Psoas muscle (tissue), 8 donors: ENCODE measurements around the gene NANS. TPM values are rescaled to one million over a fixed set of nuclear protein-coding genes. Genes with fewer than 3 reads are reported as not detected.
"Not testable (repeated sequence)": the region's sequence is repeated elsewhere in the genome, so short reads cannot be mapped to it uniquely, and the experiment has no call there.

Experiments used
- ATAC-seq, 4 donors: fragments of 200-7000 bp; cut with Tn5 transposase; one replicate each; pipeline ENCODE4 v1.9.1; 2020; ENCODE audit warnings: moderate library complexity in 3 of 4, mild to moderate bottlenecking in 2 of 4
- DNase-seq, 2 donors: peaks; one replicate each; pipeline ENCODE4 v3.0.0-alpha.2; 2020
- H3K27ac ChIP-seq: fragments of 200-600 bp; one replicate; pipeline ENCODE4 v1.8.0; 2022
- H3K27me3 ChIP-seq, 3 donors: fragments of 200-600 bp in 1 of 3; one replicate each; pipeline versions ENCODE4 v1.6.1 to v1.8.0; 2013 to 2022; ENCODE audit warnings: low read length in 2 of 3, mild to moderate bottlenecking in 2 of 3, moderate library complexity in 1 of 3; ENCODE audit not compliant: insufficient read depth in 3 of 3
- H3K36me3 ChIP-seq, 2 donors: fragments of 200-600 bp in 1 of 2; one replicate each; pipeline versions ENCODE4 v1.6.1 to v1.8.0; 2013 to 2022; ENCODE audit warnings: low read depth in 1 of 2, mild to moderate bottlenecking in 1 of 2, moderate library complexity in 1 of 2; ENCODE audit not compliant: insufficient read depth in 1 of 2
- H3K4me1 ChIP-seq: fragments of 200-600 bp; one replicate; pipeline ENCODE4 v1.8.0; 2022
- H3K4me3 ChIP-seq: fragments of 200-600 bp; one replicate; pipeline ENCODE4 v1.8.0; 2022; ENCODE audit warnings: mild to moderate bottlenecking
- H3K9me3 ChIP-seq: fragments of 200-600 bp; one replicate; pipeline ENCODE4 v1.8.0; 2022
- WGBS, 3 donors: extraction: QIAGEN DNeasy Blood & Tissue Kit; methylation state at CpG; one replicate each; pipeline versions ENCODE4 v1.1.6 to v1.1.7; 2013; 5-methylcytosine and 5-hydroxymethylcytosine counted together
- intact Hi-C, 2 donors: fragments of 100-400 bp; cut with DNase I; formaldehyde crosslinking; loops; one replicate each; pipeline versions ENCODE4 v1.11.0 to v1.14.2; 2022
- polyA plus RNA-seq, 3 donors: library from polyadenylated mRNA; stranded (reverse); fragments of 200-250 nt; gene quantifications; one replicate each; pipeline ENCODE4 v1.2.3, GENCODE V29; 2013
- total RNA-seq, 4 donors: library from RNA; stranded (reverse); fragmentation: NEBNext Ultra II Directional in 2 of 4; extraction: Animal tissue kit (Norgen Biotek cat#: 25700) in 2 of 4; gene quantifications; one replicate each; pipeline versions ENCODE4 v1.2.1 to v1.2.4, GENCODE V29; 2021 to 2023
- TF ChIP-seq, protein P1 (sequence below): fragments of 200-600 bp; IDR thresholded peaks from one replicate; pipeline ENCODE4 v1.8.0; 2022; ENCODE audit warnings: antibody characterized with exemption
- donor health status: healthy with polysubstance abuse.
- donor health status: DM: no; HTN: no; CAD: no; lungs with moderate emphysema.
- donor health status: Bipolar disorder and iron deficiency.
- donor health status: healthy.
- donor health status: DM: yes; HTN: yes; CAD: no.
- donor health status: DM: no; HTN: no; CAD: no.
- donor health status: DM: no; HTN: no; CAD: no.
- donor health status: DM: yes; HTN: yes; CAD: no.

The NANS gene
- total and polyA plus RNA-seq, 7 donors = 21.1 to 168 (median 33.2) TPM

DNA sequence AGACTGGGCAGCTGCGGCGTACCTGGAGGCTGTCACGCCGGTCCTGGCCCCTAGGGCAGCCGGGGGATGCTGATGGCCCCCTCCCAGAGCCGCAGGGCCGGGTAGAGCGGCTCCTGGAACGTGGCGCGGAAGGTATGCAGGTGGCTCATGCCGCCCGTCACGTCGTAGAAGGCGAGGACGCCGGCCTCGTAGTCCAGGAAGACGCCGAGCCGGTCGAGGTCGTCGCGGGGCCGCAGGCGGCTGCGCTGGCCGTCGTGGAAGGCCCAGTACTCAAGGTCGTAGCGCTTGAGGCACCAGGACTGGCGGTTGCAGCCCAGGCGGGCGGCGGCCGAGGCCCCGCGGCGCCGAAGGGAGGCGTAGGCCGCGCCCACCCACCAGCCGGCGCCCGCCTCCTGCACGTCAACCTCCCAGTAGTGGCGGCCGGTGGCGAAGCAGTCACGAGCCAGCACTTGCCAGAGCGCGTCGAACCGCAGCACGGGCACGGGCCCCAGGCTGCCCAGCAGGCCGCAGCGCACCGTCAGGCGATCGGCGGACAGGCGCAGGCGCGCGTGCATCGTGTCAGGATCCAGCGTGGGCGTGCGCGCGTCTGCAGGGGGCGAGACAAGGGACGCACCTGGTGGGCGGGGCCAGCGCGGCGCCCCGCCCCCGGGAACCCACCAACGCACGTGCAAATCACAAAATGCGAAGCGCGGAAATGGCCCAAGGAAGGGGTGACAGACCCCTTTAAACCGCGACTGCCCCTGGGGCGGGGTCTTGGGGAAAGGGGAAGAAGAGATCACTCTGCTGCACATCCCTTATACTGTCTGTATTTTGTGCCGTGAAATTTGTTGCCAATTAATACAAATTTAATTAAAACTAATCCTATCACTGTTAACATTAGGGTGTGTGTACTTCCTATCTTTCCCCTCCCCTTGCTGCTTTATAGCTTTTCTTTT, 31.2 kb downstream of the NANS start:
- H3K36me3 ChIP-seq = peaks cover 1 to 21% of the 10 kb centered on the region in 2 donors
- DNase-seq (peak; percentile 44 to 64), ATAC-seq (peak; percentile 58 to 67 (median 65))
- WGBS, 3 donors = 13 to 22% (median 16%) methylated on average over 61 to 92 of the region's 92 CpGs
- H3K4me3 ChIP-seq = peak overlapping the region; percentile 60
- peaks cover 0 to 24% (median 10%) of the 10 kb centered on the region in 3 donors for H3K27me3 ChIP-seq
- TF ChIP-seq, protein P1, sequence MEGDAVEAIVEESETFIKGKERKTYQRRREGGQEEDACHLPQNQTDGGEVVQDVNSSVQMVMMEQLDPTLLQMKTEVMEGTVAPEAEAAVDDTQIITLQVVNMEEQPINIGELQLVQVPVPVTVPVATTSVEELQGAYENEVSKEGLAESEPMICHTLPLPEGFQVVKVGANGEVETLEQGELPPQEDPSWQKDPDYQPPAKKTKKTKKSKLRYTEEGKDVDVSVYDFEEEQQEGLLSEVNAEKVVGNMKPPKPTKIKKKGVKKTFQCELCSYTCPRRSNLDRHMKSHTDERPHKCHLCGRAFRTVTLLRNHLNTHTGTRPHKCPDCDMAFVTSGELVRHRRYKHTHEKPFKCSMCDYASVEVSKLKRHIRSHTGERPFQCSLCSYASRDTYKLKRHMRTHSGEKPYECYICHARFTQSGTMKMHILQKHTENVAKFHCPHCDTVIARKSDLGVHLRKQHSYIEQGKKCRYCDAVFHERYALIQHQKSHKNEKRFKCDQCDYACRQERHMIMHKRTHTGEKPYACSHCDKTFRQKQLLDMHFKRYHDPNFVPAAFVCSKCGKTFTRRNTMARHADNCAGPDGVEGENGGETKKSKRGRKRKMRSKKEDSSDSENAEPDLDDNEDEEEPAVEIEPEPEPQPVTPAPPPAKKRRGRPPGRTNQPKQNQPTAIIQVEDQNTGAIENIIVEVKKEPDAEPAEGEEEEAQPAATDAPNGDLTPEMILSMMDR = no peak
- H3K9me3 ChIP-seq = no peaks in the 10 kb centered on the region
- H3K27ac ChIP-seq = no peak overlapping the region
- intact Hi-C loops = no loop called here
- no peaks in the 10 kb centered on the region for H3K4me1 ChIP-seq

DNA sequence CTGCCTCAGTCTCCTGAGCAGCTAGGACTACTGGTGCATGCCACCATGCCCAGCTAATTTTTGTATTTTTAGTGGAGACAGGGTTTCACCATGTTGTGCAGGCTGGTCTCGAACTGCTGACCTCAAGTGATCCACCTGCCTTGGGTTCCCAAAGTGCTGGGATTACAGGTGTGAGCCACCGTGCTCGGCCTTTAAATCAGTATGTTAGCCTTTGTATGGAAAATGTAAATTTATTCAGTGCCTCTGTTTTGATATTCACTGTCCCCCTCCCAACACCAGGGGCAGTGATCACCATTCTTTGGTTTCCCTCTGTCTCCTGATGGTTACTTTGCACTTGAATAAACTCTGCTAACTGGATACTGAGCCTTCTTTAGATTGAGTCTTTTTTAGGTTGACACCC, 34.1 kb downstream of the NANS start:
- H3K9me3 ChIP-seq, H3K27ac ChIP-seq, DNase-seq, H3K36me3 ChIP-seq, H3K4me1 ChIP-seq, intact Hi-C loops, H3K4me3 ChIP-seq, ATAC-seq: not testable (repeated sequence)
- WGBS, 3 donors = 60 to 75% (median 74%) methylated on average over 3 of the region's 3 CpGs
- peaks cover 0 to 24% (median 15%) of the 10 kb centered on the region in 3 donors for H3K27me3 ChIP-seq

DNA sequence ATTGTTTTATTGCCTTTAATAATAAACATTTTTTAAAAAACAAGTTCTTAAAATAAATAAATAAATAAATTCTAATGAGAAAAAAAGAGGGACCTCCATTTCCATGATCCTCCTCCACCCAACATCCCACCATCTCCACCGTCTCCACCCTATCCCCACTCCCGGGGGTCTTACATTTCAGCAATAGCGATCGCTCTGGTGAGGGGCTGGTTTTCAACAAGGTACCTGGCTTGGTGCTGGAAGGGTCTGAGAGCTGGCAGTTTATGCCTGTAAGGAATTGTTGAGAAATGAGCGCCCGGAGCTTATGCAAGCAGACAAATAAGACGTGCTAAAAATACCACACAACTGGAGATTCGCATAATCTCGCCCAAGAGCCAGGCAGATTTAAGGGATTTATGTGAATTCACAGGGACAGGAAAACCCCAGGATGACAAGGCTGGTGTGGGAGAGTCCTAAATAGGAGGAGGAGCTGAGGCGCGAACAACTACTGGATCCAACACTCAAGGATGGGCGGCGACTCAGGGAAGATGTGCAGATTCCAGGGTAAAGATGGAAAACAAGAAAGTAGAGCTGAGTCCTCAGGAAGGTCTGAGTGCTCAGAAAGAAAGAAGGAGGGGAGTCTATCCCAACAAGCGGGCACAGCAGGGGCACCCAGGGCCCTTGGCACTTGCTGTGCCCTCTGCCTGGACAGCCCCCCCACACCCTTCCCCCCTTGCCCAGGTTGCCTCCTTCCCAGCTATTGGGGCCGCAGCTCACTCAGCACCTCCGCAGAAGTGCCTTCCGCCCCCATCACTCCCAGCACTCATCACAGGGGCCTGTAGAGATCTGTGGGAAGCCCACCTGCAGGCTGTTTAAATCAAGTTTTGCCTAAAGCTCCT, 35.4 kb downstream of the NANS start:
- no peak overlapping the region for H3K4me3 ChIP-seq
- H3K9me3 ChIP-seq = no peaks in the 10 kb centered on the region
- WGBS, 3 donors = 50 to 54% (median 52%) methylated on average over 16 to 17 of the region's 17 CpGs
- TF ChIP-seq, protein P1 = no peak
- ATAC-seq (no peak), DNase-seq (no peak)
- intact Hi-C loops = no loop called here
- no peak overlapping the region for H3K27ac ChIP-seq
- peaks cover 0 to 24% (median 15%) of the 10 kb centered on the region in 3 donors for H3K27me3 ChIP-seq
- no peaks in the 10 kb centered on the region for H3K36me3 ChIP-seq
- H3K4me1 ChIP-seq = no peaks in the 10 kb centered on the region

DNA sequence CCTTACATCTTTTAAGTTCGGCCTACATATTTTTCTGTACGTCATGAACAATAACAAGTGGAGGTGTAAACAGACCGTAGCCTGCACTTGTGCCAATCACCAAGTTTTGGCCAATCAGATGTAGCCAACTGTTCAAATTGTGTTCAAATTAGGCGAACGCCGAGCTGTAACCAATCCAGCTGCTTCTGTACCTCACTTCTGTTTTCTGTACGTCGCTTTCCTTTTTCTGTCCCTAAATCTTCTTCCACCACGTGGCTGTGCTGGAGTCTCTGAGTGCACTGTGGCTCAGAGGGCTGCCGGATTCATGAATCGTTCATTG, 36.0 kb downstream of the NANS start:
- ATAC-seq = no peak
- 59 to 64% (median 63%) methylated on average over 11 of the region's 11 CpGs for WGBS, 3 donors
- DNase-seq = no peak
- Histone ChIP-seq H3K4me1 (no peaks in the 10 kb centered on the region), H3K9me3 (no peaks in the 10 kb centered on the region), H3K36me3 (no peaks in the 10 kb centered on the region), H3K27ac (no peak overlapping the region), H3K4me3 (no peak overlapping the region), H3K27me3 (peaks cover 0 to 21% (median 15%) of the 10 kb centered on the region in 3 donors)
- intact Hi-C loops = no loop called here
- TF ChIP-seq, protein P1 = no peak

DNA sequence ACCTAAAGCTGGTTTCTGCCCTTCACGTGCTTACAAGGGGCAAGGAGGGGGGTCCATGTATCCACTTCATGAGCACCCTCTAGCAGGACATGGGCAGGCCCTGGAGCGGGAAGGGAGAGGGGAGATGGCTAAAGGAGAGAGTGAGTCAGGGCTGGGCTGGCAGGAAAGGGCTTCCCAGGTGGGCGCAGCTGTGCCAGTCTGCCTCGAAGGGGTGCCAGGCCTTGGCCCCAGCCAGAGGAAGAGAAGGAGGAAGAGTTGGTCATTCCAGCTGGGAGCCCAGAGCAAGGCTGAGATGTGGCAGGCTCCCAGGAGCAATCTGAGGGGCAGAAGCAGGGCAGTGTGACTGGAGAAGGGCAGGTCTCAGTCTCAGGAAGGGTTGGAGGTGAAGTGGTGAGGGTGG, 37.8 kb downstream of the NANS start:
- no peak for ATAC-seq
- H3K27ac ChIP-seq = no peak overlapping the region
- no peak for DNase-seq
- intact Hi-C loops = no loop called here
- H3K9me3 ChIP-seq = no peaks in the 10 kb centered on the region
- H3K27me3 ChIP-seq = peaks cover 0 to 15% (median 12%) of the 10 kb centered on the region in 3 donors
- H3K4me3 ChIP-seq = no peak overlapping the region
- TF ChIP-seq, protein P1 = no peak
- H3K4me1 ChIP-seq = no peaks in the 10 kb centered on the region
- no peaks in the 10 kb centered on the region for H3K36me3 ChIP-seq
- 60 to 71% (median 66%) methylated on average over 4 of the region's 4 CpGs for WGBS, 3 donors
